ENCODE results near the gene CTRB1.

- TF ChIP-seq, protein P1, sequence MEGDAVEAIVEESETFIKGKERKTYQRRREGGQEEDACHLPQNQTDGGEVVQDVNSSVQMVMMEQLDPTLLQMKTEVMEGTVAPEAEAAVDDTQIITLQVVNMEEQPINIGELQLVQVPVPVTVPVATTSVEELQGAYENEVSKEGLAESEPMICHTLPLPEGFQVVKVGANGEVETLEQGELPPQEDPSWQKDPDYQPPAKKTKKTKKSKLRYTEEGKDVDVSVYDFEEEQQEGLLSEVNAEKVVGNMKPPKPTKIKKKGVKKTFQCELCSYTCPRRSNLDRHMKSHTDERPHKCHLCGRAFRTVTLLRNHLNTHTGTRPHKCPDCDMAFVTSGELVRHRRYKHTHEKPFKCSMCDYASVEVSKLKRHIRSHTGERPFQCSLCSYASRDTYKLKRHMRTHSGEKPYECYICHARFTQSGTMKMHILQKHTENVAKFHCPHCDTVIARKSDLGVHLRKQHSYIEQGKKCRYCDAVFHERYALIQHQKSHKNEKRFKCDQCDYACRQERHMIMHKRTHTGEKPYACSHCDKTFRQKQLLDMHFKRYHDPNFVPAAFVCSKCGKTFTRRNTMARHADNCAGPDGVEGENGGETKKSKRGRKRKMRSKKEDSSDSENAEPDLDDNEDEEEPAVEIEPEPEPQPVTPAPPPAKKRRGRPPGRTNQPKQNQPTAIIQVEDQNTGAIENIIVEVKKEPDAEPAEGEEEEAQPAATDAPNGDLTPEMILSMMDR (IDR thresholded peaks at IDR 0.05; ENCODE audit: low read length) = no peak
- TF ChIP-seq EZH2 (IDR thresholded peaks at IDR 0.05; ENCODE audit: borderline replicate concordance, low read length) = no peak
Measured at GRCh38 chr16:75208861-75209505, 9.8 kb upstream of the CTRB1 start.
